RWPE1 (cell line): Measurements from ENCODE around the gene MTHFSD.

Source experiments
- CTCF ChIA-PET: fragments of 350-600 bp; sonication (Branson Sonifier 250); formaldehyde crosslinking; extraction: SDS; loops from one replicate; lab custom pipeline; 2021; lab: Yijun Ruan, JAX
- POLR2A ChIA-PET: fragments of 400-600 bp; formaldehyde crosslinking; extraction: SDS; loops from one replicate; lab custom pipeline; 2020; ENCODE audit warnings: antibody characterized with exemption; ENCODE audit not compliant: low non-redundant PET; lab: Yijun Ruan, JAX
- DNase-seq: peaks from one replicate; pipeline ENCODE4 v3.0.0; 2012; ENCODE audit warnings: low spot score
- H3K27ac ChIP-seq: fragments of 450-650 bp; 2 replicates; pipeline ENCODE4 v1.5.1; 2017
- TF ChIP-seq, protein P1 (sequence below): fragments of 450-650 bp; conservative IDR thresholded peaks from 2 replicates; pipeline ENCODE4 v1.5.1; 2017; ENCODE audit warnings: low read depth, mild to moderate bottlenecking

The MTHFSD gene

DNA sequence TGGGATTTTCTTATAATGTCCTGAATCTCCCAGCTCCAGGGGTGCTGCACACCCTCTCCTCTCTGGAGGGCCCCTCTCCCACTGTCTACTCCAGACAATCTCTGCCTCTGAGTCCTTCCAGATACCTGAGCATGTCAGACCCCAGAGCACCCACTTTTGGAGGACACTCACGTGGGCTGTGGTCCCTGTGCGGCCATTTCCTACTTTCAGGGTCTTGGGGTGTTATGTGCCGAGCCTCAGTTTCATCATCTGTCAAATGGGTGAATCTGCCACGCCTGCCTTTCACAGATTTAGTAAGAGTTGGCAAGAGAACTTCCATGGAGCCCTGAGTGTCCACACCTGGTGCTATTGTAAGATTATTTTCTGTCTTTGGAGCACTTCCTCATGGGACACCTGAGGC, 19.6 kb upstream of the MTHFSD start:
- CTCF ChIA-PET, result interaction anchor here (0.7 to 1.5 kb wide), 3 partner anchors 10 to 704 kb away, joined by 3 to 6 read pairs (median 3); no protein-coding TSS in a partner anchor
- POLR2A ChIA-PET, result no interaction called here
- H3K27ac ChIP-seq, result peak overlapping the region; percentile 45
- TF ChIP-seq, protein P1, sequence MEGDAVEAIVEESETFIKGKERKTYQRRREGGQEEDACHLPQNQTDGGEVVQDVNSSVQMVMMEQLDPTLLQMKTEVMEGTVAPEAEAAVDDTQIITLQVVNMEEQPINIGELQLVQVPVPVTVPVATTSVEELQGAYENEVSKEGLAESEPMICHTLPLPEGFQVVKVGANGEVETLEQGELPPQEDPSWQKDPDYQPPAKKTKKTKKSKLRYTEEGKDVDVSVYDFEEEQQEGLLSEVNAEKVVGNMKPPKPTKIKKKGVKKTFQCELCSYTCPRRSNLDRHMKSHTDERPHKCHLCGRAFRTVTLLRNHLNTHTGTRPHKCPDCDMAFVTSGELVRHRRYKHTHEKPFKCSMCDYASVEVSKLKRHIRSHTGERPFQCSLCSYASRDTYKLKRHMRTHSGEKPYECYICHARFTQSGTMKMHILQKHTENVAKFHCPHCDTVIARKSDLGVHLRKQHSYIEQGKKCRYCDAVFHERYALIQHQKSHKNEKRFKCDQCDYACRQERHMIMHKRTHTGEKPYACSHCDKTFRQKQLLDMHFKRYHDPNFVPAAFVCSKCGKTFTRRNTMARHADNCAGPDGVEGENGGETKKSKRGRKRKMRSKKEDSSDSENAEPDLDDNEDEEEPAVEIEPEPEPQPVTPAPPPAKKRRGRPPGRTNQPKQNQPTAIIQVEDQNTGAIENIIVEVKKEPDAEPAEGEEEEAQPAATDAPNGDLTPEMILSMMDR, result no peak
- DNase-seq, result no peak

DNA sequence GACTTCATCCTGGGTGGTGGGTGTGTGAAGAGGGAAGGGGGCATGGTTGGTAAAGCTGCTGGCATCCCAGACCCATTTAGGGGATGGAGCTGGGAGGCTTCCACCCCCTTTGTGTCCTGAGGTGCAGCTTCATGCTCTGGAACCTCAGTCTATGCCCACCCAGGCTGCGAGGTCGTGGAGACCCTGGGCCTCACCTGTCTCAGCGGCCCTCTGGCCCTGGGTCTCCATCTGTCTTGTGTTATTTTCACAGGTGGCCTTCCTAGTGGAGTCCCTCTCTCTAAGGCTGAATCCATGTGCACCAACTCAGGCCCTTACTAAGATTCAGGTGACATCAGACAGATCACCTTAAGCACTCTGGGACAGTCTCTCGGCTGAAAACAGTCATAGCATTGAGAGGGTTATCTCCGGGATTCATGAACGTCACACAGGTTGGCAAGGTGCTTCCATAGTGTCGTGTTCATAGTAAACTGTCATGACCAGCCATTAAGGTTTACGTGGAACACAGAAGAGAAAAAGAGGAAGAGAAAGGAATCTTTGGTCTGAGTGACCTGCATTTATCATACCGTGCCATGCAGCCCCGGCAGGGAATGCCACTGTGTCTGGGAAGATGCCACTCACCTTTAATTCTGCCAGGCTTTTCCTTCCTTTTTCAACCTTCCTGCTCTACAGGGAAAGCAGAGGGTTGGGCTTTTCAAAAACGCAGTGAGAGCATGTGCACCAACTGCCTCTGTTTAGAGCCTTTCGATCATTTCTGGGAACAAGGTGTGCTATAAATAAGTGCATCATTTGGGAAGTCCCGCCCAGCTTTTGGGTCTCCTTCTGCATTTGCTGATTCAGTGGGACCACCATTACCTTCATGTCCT, 18.8 kb upstream of the MTHFSD start:
- peak overlapping the region; percentile 45 for H3K27ac ChIP-seq
- DNase-seq, result no peak
- ChIA-PET POLR2A (no interaction called here), CTCF (interaction anchor here (1.4 kb wide), 1 partner anchor 10 kb away, joined by 3 read pairs; no protein-coding TSS in a partner anchor)
- TF ChIP-seq, protein P1, result no peak

DNA sequence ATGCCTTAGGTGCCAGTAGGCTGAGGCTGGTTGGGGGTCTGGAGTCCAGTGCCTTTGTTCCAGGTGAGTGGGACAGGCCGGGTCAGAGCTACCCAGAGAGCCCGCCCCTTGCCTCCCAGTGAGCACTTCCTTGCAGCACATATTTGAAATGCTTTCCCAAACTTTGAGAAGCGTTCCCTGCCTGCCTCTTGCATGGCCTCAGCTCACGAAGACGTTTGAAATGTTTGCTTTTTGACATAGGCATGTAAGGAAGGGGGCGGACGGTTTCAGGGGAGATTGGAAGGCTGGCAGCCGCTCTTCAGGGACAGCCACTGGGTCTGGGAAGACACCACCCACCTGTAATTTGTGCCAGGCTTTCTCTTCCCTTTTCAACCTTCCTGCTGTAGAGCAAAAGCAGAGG, 18.2 kb upstream of the MTHFSD start:
- ChIA-PET POLR2A (no interaction called here), CTCF (interaction anchor here (0.7 to 1.4 kb wide), 2 partner anchors 9 to 489 kb away, joined by 3 to 5 read pairs; no protein-coding TSS in a partner anchor)
- H3K27ac ChIP-seq, result peak overlapping the region; percentile 45
- DNase-seq, result no peak
- TF ChIP-seq, protein P1, result no peak

DNA sequence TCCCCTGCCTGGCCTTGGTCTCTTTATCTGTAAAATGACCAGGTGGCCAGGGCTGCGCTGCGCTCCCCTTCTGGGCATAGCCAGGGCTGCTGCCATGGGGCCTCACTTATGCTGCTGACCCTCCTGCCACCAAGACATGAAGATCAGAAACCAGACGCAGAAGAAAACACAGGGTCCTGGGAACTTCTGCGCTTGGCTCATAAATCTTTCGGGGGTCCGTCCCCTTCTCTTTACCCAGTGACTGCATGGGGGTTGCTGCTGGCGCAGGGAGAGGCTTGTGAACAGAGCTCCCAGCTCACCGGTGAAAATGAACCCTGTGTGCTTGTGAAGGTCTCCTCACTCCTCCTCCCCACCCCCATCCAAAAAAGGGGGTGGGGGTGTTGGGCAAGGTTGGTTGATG, 17.6 kb upstream of the MTHFSD start:
- TF ChIP-seq, protein P1, result no peak
- no peak for DNase-seq
- H3K27ac ChIP-seq, result peak overlapping the region; percentile 45; the same call in 1 of the 2 replicates
- ChIA-PET CTCF (interaction anchor here (0.7 to 1.4 kb wide), 2 partner anchors 8 to 490 kb away, joined by 3 to 5 read pairs; no protein-coding TSS in a partner anchor), POLR2A (no interaction called here)

DNA sequence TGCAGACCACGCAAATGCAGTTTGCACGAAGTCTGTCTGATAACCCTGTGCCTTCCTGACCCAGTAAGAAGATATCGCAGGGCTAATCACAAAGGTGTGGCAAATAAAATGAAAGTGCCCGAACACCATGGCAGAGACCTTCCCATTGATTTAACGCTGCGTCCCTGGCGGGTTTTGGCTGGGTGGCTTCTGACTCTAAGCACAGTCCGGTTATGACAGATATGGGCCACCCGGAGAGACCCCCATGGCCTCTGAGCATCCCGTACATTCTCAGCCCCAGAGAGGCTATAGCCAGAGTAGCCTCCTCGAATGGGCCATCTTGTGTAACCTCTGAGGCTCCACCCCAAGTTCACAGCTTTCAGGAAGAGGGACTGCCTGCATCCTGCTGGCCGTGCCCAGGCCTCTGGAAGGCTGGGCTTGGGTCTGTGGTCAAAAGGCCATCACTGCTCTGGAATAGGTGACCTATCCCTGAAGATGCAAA, 17.0 kb upstream of the MTHFSD start:
- H3K27ac ChIP-seq, result peak overlapping the region; percentile 45
- TF ChIP-seq, protein P1, result no peak
- ChIA-PET CTCF (interaction anchor here (0.5 to 1.4 kb wide), 2 partner anchors 8 to 9 kb away, joined by 3 to 5 read pairs; no protein-coding TSS in a partner anchor), POLR2A (no interaction called here)
- DNase-seq, result no peak

DNA sequence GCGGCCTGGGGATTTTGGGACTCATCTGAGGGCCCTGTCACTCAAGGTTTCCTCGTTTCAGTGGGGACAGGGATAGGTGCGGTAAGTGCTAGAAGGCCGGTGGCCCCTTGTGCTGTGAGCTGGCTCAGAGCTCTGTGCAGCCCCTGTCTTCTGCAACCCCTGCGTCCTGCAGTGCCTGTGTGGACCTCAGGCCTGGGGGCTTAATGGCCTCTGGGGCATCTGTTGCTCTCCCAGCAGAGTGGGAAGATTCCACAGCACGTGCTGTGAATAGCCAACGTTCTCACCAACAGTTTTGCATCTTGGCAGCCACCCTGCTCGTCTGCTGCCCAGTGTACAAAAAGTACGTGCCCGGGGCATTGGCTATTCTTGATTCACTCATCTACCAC, 16.5 kb upstream of the MTHFSD start:
- H3K27ac ChIP-seq, result peak overlapping the region; percentile 12
- DNase-seq, result no peak
- ChIA-PET POLR2A (no interaction called here), CTCF (interaction anchor here (0.5 to 0.6 kb wide), 2 partner anchors 10 to 192 kb away, joined by 3 to 5 read pairs; no protein-coding TSS in a partner anchor)
- TF ChIP-seq, protein P1, result no peak
